HG03354 (cell line): Measurements from ENCODE around the gene ZNF652.
"Not testable (repeated sequence)": the region's sequence is repeated elsewhere in the genome, so short reads cannot be mapped to it uniquely, and the experiment has no call there.

Experiments used
- ATAC-seq: cut with Tn5 transposase; IDR thresholded peaks from one replicate; pipeline ENCODE4 v1.9.1; 2021; ENCODE audit warnings: mild to moderate bottlenecking; ENCODE audit not compliant: unreplicated experiment, poor library complexity, severe bottlenecking

The ZNF652 gene

GRCh38 chr17:49327835-49328784 lies 33.9 kb downstream of the ZNF652 start:
- no peak for ATAC-seq

GRCh38 chr17:49325980-49326379 lies 36.1 kb downstream of the ZNF652 start:
- ATAC-seq = no peak

- no peak for ATAC-seq
Measured at GRCh38 chr17:49318435-49318965, 43.5 kb downstream of the ZNF652 start.

- no peak for ATAC-seq
Measured at GRCh38 chr17:49316889-49317675, 45.0 kb downstream of the ZNF652 start.

DNA sequence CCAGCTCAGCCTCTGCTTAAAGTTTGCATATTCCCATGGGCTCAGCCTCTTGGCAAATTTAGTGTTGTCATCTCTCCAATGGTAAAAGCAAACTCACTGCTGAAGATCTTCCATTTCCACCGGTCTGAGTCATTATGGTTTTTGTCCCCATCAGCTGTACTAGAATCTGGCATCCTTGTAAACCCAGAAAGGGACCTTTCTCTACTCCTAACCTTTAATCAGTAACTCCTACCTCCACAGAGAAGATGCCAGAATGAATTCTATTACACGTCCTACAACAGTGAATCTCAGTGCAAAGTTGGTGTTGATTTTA lies 45.8 kb downstream of the ZNF652 start:
- ATAC-seq = no peak

DNA sequence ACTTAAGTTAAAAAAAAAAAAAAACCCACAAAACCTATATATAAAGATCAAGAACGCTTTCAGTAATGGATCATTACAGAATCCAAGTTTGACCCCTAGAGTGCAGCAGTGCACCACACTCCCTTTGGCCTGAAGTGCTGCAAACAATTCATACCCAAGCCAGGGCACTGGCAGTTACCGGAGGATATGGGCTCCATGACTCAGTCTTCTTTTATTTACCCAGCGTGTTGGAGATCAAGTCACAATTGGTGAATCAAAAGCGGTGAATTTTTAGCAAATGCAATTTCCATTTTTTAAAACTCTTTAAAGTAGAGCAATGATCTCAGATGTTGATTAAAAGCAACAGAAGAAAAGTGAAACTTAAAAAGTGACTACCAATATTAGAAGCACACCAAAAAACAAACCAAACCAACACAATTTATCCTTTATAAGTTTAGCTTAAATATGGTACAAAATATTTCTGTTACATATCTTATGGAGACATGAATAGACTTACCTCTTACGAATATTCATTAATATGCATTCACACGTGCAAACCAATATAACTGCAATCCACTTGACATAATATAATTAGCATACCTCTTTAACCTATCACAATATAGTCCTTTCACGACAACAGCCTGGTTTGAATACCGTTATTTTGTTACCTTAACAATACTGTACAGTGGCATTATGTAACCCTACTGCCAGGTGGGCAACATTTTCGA lies 46.3 kb downstream of the ZNF652 start:
- ATAC-seq = peak; percentile 81

DNA sequence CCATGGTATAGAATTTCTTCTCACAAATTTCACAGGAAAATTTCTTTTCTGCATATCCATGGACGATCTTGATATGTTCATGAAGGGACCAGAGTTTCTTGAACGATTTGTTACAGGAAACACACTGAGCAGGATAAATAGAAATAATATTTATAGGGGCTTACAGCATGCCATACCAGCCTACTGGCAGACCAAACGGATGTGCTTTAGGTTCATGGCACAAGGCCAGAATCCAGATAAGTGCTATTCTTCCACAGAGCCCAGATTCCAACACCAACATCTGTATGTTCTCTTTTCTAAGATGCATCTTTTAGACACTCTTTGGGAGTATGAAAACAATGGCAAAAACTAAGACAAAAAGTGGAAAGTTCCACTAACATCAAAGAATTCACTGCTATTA lies 49.3 kb downstream of the ZNF652 start:
- ATAC-seq = no peak

GRCh38 chr17:49299996-49300395 lies 62.1 kb downstream of the ZNF652 start:
- no peak for ATAC-seq

- no peak for ATAC-seq
Measured at GRCh38 chr17:49298371-49298976, 63.6 kb downstream of the ZNF652 start.

- ATAC-seq = no peak
Measured at GRCh38 chr17:49297141-49297540, 64.9 kb downstream of the ZNF652 start.

DNA sequence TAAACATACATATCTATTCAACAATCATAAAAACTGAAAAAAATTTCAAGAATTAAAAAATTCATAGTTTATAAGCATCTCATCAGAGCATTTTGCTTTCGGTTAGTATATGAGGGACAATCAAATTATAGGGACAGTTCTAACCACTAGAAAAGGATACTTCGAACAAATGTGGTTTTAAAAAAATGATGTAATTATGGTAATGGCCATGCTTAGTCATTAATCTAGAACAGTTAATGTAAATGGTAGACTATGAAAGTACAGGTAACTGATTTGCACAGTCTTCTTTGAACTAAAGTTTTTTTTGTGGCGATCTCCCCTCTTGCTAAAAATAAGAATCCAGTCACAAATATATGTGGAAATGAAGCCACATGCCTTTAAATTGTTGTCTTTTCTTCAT lies 67.9 kb downstream of the ZNF652 start:
- ATAC-seq = no peak

DNA sequence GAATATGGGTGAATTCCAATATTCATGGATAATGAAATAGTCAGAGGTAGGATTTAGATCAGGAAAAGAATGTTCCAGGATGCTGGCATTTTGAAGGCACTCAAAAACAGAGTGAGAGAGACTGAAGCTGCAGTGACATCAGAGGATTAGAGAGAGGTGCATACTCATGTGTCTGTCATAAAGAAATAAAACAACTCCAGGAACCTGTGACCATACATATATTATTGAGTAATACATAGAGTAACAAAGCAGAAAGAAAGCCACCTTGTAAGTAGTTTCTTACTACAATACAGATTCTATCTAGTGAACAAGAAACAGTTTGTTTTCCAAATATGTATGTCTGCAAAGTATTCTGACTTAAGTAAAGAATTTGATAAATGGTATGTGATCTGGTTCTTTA lies 69.1 kb downstream of the ZNF652 start:
- ATAC-seq = no peak

DNA sequence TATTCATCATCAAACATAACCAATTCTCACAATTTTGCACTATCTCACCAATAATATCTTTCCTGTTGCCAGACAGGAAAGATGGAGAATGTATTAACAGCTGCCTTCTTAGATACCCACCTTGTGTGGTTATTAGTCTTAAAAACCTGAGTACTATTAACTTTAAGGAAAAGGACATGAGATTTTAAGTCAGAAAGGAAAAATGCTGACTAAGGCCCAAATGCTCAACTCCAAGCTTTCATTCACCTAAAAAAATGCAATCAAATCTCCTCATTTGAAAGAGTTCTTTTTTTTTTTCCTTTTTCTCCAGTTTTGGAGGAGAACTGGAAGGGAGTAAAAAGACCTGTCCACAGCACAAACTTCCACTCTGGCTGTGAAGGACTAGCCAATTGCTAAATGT lies 70.1 kb downstream of the ZNF652 start:
- ATAC-seq = no peak

GRCh38 chr17:49290690-49291359 lies 71.2 kb downstream of the ZNF652 start:
- ATAC-seq = no peak

DNA sequence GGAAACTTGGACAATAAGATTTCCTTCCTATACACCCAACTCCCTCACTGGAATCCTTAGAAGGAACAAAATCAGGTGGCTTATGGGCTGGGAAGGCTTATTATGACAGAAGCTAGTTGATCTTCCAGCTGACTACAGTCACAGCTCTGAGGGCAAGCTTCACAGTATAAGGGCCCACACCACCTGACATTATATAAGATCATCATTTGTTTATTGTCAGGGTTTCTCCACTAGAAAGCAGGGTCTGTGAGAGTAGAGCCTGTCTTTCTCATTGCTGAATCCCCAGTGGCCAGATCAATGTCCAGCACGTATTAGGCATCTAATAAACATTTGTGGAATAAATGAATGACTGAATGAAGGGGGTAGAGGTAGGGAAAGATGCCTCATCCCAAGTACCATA lies 73.7 kb downstream of the ZNF652 start:
- ATAC-seq = no peak

GRCh38 chr17:49287481-49287880 lies 74.6 kb downstream of the ZNF652 start:
- ATAC-seq = no peak

GRCh38 chr17:49286261-49286973 lies 75.6 kb downstream of the ZNF652 start:
- ATAC-seq = not testable (repeated sequence)

DNA sequence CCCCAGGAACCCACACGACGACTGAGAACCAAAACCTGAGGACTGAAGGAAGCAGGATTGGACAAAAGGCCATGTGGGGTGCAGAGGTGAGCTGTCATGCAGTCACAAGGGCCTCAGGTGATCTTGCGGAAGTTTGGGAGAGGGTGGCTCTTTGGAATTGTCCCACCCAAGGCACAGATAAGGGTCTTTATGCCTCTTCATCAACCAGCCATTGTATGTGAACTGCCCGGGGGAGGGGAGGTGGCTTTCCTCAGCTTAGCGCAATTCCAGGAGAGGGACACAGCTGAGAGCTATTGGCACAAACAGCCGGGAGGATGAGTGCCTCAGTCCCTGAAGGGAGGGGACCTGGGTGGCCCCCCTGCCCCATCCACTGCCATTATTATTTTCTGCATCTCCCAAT lies 76.3 kb downstream of the ZNF652 start:
- ATAC-seq = no peak

DNA sequence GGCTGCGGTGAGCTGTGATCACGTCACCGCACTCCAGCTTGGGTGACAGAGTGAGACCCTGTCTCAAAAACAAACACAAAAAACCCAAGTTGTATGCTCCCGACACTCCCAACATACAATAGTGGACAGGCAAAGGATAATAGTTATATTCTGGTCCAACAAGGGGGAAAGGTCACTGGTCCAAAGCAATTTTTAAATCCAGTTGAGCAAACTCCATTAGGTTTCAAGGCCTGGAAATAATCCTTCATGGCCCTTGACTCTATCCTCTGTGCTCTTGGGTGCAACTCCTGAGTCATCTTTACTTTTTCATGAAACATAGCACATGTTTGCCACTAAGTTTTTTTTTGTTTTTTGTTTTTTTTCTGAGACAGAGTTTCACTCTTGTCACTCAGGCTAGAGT lies 81.1 kb downstream of the ZNF652 start:
- ATAC-seq = no peak
